Stimulated activated effector memory CD8-positive, alpha-beta T cell treated with anti-CD3 and anti-CD28 coated beads, Interleukin-12 subunit alpha, Interleukin-12 subunit beta, amount 100 ng/mL, for 72 hours (primary cell): ENCODE results near the gene MLIP.

Experiments
- ATAC-seq: fragments of 150-1000 bp; cut with Tn5 transposase; 2 replicates; pipeline ENCODE4 v1.10.0; 2021
- DNase-seq, 2 donors: peaks; one replicate each; pipeline ENCODE4 v3.0.0; 2021 to 2022; ENCODE audit warnings: low spot score in 2 of 2
- H3K27ac Mint-ChIP-seq: one replicate; pipeline ENCODE4 v1.8.0; 2022; ENCODE audit warnings: mild to moderate bottlenecking, mixed read lengths
- H3K36me3 Mint-ChIP-seq: one replicate; pipeline ENCODE4 v1.8.0; 2022; ENCODE audit warnings: mild to moderate bottlenecking, mixed read lengths
- H3K4me1 Mint-ChIP-seq: one replicate; pipeline ENCODE4 v1.8.0; 2022; ENCODE audit warnings: mixed read lengths
- H3K4me3 Mint-ChIP-seq: one replicate; pipeline ENCODE4 v1.8.0; 2022; ENCODE audit warnings: mild to moderate bottlenecking, mixed read lengths
- H3K9me3 Mint-ChIP-seq: one replicate; pipeline ENCODE4 v1.8.0; 2022; ENCODE audit warnings: mixed read lengths

MLIP gene

DNA sequence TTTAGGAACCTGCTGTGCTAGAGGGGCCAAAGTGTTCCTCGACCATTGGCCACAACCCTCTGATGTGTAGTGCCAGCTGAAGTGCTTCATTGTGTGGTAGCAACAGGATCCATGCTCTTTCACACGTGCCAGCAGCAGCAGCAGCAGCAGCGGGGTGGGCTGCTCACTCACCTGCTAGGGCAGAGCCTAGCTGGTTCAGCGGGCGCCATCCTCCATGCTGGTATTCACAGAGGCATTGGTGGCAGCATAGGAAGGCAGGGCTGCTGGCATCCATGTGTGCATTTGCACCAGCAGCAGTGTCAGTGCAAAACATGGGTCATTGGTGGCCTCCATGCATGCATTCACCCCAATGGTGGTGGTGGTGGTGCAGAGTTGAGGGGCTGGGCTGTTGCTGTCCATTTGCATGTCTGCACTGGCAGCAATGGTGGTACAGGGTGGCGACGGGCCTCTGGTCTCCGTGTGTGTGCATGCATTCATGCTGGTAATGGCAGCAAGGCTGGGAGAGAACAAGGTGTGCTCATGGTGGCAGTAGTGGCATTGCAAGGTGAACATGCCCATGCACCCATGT lies 183.8 kb downstream of the MLIP start:
- H3K4me3 Mint-ChIP-seq: no peak overlapping the region

GRCh38 chr6:54299542-54300269 lies 188.5 kb downstream of the MLIP start:
- no peak overlapping the region for H3K4me3 Mint-ChIP-seq
- no peak for DNase-seq

More for the DNA sequence above, 183.8 kb downstream of the MLIP start:
- no peak for DNase-seq
- no peaks in the 10 kb centered on the region for H3K4me1 Mint-ChIP-seq
- peak; percentile 8 for ATAC-seq
- H3K36me3 Mint-ChIP-seq: no peaks in the 10 kb centered on the region
- no peak overlapping the region for H3K27ac Mint-ChIP-seq
- peaks cover 12% of the 10 kb centered on the region for H3K9me3 Mint-ChIP-seq

GRCh38 chr6:54301770-54302169 lies 190.5 kb downstream of the MLIP start:
- Mint-ChIP-seq H3K4me1 (no peaks in the 10 kb centered on the region), H3K27ac (no peak overlapping the region), H3K36me3 (no peaks in the 10 kb centered on the region), H3K9me3 (peaks cover 4% of the 10 kb centered on the region), H3K4me3 (no peak overlapping the region)
- ATAC-seq (no peak), DNase-seq (no peak)

More at GRCh38 chr6:54299542-54300269, 188.5 kb downstream of the MLIP start:
- Mint-ChIP-seq H3K9me3 (peaks cover 10% of the 10 kb centered on the region), H3K36me3 (no peaks in the 10 kb centered on the region), H3K27ac (no peak overlapping the region), H3K4me1 (no peaks in the 10 kb centered on the region)
- no peak for ATAC-seq

GRCh38 chr6:54307439-54307910 lies 196.2 kb downstream of the MLIP start:
- peaks cover 14% of the 10 kb centered on the region for H3K9me3 Mint-ChIP-seq

GRCh38 chr6:54308289-54308985 lies 197.2 kb downstream of the MLIP start, which contains the start of gene TINAG:
Gene TINAG (plus strand): TSS chr6:54308441. CDS start chr6:54308551, 110 bp downstream.
- no peak for DNase-seq
- Mint-ChIP-seq H3K9me3 (peaks cover 14% of the 10 kb centered on the region), H3K4me3 (no peak within 1 kb of the TSS), H3K36me3 (no peaks in the 10 kb centered on the region), H3K4me1 (no peaks in the 10 kb centered on the region), H3K27ac (no peak within 1 kb of the TSS)
- ATAC-seq: no peak

More at GRCh38 chr6:54307439-54307910, 196.2 kb downstream of the MLIP start:
- H3K4me1 Mint-ChIP-seq: no peaks in the 10 kb centered on the region
- H3K36me3 Mint-ChIP-seq: no peaks in the 10 kb centered on the region
- ATAC-seq: no peak
- no peak overlapping the region for H3K4me3 Mint-ChIP-seq
- no peak for DNase-seq
- H3K27ac Mint-ChIP-seq: no peak overlapping the region

GRCh38 chr6:54308986-54309315 lies 197.7 kb downstream of the MLIP start:
- Mint-ChIP-seq H3K4me1 (no peaks in the 10 kb centered on the region), H3K9me3 (peaks cover 14% of the 10 kb centered on the region), H3K36me3 (no peaks in the 10 kb centered on the region), H3K27ac (no peak overlapping the region), H3K4me3 (no peak overlapping the region)
- no peak for DNase-seq
- ATAC-seq: no peak

DNA sequence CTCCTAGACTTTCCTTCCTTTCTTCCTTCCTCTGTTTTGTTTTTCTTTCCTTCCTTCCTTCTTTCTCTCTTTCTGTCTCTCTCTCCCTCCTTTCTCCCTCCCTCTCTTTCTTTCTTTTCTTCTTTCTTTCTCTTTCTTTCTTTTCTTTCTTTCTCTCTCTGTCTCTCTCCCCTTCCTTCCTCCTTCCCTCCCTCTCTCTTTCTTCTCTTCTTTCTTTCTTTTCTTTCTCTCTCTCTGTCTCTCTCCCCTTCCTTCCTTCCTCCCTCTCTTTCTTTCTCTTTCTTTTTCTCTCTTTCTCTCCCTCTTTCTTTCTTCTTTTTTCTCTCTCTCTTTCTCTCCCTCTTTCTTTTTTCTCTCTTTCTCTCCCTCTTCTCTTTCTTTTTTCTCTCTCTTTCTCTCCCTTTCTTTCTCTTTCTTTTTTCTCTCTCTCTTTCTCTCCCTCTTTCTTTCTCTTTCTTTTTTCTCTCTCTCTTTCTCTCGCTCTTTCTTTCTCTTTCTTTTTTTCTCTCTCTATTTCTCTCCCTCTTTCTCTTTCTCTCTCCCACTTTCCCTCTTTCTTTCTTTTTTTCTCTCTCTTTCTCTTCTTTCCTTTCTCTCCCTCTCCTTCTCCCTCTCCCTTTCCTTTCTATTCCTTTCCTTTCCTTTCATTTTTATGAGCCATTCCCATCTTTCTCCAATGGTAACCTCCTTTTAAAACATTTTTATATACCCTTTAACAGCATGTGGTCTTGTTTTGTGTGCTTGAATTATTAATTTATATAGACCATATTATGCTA lies 199.3 kb downstream of the MLIP start:
- Mint-ChIP-seq H3K36me3 (no peaks in the 10 kb centered on the region), H3K27ac (no peak overlapping the region), H3K4me1 (no peaks in the 10 kb centered on the region), H3K4me3 (no peak overlapping the region), H3K9me3 (peaks cover 12% of the 10 kb centered on the region)
- no peak for DNase-seq
- ATAC-seq: no peak

GRCh38 chr6:54315656-54316055 lies 204.4 kb downstream of the MLIP start:
- H3K4me1 Mint-ChIP-seq: no peaks in the 10 kb centered on the region
- no peaks in the 10 kb centered on the region for H3K36me3 Mint-ChIP-seq
- no peak overlapping the region for H3K27ac Mint-ChIP-seq
- H3K9me3 Mint-ChIP-seq: peaks cover 6% of the 10 kb centered on the region
- H3K4me3 Mint-ChIP-seq: no peak overlapping the region
- no peak for ATAC-seq
- no peak for DNase-seq
